Liver (tissue), 3 donors: ENCODE data around the gene SLIT3.

Experiments
- EGR1 ChIP-seq, 2 donors: IDR thresholded peaks; 2 replicates each; pipeline ENCODE4 v1.6.1; 2016 to 2018; ENCODE audit warnings: antibody characterized with exemption in 2 of 2, low read depth in 2 of 2
- FOXA2 ChIP-seq: IDR thresholded peaks from 2 replicates; pipeline ENCODE4 v1.6.1; 2016; ENCODE audit warnings: antibody characterized with exemption
- HNF4G ChIP-seq: IDR thresholded peaks from 2 replicates; pipeline ENCODE4 v1.6.1; 2016; ENCODE audit warnings: antibody characterized with exemption
- JUND ChIP-seq, 2 donors: IDR thresholded peaks; 2 replicates each; pipeline ENCODE4 v1.6.1; 2016; ENCODE audit warnings: antibody characterized with exemption in 2 of 2
- RAD21 ChIP-seq, 2 donors: IDR thresholded peaks; 2 replicates each; pipeline ENCODE4 v1.6.1; 2016; ENCODE audit warnings: antibody characterized with exemption in 2 of 2, mild to moderate bottlenecking in 2 of 2
- TAF1 ChIP-seq: conservative IDR thresholded peaks from 2 replicates; pipeline ENCODE4 v1.6.1; 2016; ENCODE audit warnings: antibody characterized with exemption, mild to moderate bottlenecking
- YY1 ChIP-seq: IDR thresholded peaks from 2 replicates; pipeline ENCODE4 v1.6.1; 2016; ENCODE audit warnings: antibody characterized with exemption, mild to moderate bottlenecking
- TF ChIP-seq, protein P1 (sequence below): fragments of 150-350 bp; IDR thresholded peaks from 2 replicates; pipeline ENCODE4 v1.5.1; 2017; ENCODE audit warnings: improper control_type of control experiment, low read depth, low read length; ENCODE audit not compliant: missing input control
- TF ChIP-seq, protein P2 (sequence below): IDR thresholded peaks from 2 replicates; pipeline ENCODE4 v1.6.1; 2016; ENCODE audit warnings: antibody characterized with exemption
- donor health status: healthy.
- donor health status: healthy.

DNA sequence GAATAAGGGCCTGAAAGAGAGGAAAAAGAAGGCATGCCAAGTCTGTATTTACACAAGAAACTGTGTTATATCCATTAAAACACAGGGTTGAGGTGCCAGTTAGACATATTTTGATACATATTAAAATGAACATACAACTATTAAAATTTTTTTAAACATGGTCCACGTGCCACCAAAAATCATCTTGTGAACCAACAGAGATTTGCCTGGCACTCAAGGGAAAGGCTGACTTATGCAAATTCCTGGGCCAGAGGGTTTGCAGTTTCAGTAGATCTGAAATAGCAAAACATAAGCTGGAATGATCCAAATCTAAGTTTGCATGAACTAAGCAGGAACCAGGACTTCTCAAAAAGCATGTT, 168.7 kb downstream of the SLIT3 start:
- TF ChIP-seq, protein P1, sequence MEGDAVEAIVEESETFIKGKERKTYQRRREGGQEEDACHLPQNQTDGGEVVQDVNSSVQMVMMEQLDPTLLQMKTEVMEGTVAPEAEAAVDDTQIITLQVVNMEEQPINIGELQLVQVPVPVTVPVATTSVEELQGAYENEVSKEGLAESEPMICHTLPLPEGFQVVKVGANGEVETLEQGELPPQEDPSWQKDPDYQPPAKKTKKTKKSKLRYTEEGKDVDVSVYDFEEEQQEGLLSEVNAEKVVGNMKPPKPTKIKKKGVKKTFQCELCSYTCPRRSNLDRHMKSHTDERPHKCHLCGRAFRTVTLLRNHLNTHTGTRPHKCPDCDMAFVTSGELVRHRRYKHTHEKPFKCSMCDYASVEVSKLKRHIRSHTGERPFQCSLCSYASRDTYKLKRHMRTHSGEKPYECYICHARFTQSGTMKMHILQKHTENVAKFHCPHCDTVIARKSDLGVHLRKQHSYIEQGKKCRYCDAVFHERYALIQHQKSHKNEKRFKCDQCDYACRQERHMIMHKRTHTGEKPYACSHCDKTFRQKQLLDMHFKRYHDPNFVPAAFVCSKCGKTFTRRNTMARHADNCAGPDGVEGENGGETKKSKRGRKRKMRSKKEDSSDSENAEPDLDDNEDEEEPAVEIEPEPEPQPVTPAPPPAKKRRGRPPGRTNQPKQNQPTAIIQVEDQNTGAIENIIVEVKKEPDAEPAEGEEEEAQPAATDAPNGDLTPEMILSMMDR: no peak
- TF ChIP-seq, protein P2, sequence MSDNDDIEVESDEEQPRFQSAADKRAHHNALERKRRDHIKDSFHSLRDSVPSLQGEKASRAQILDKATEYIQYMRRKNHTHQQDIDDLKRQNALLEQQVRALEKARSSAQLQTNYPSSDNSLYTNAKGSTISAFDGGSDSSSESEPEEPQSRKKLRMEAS: no peak
- TF ChIP-seq EGR1 (IDR thresholded peaks at IDR 0.05; ENCODE audit: low read depth in 2 of 2): no peak
- no peak for TF ChIP-seq FOXA2
- TF ChIP-seq TAF1: no peak
- no peak for TF ChIP-seq RAD21 (IDR thresholded peaks at IDR 0.05)
- TF ChIP-seq JUND (IDR thresholded peaks at IDR 0.05): no peak
- TF ChIP-seq YY1: no peak
- no peak for TF ChIP-seq HNF4G
